Adipocyte (in vitro differentiated cells): ENCODE data around the gene GPR157.

Experiments used
- DNase-seq: peaks from one replicate; pipeline ENCODE4 v3.0.0-alpha.2; 2015; ENCODE audit warnings: low read depth
- H3K27me3 ChIP-seq: replicated peaks from 2 replicates; pipeline ENCODE4 v1.7.0; 2013; ENCODE audit warnings: mild to moderate bottlenecking, low read length, moderate library complexity; ENCODE audit not compliant: control insufficient read depth, insufficient read depth
- H3K36me3 ChIP-seq: 2 replicates; pipeline ENCODE4 v1.7.0; 2013; ENCODE audit warnings: low read length, mild to moderate bottlenecking, moderate library complexity; ENCODE audit not compliant: control insufficient read depth, insufficient read depth, severe bottlenecking
- H3K4me1 ChIP-seq: 2 replicates; pipeline ENCODE4 v1.7.0; 2013; ENCODE audit warnings: mild to moderate bottlenecking, low read length, moderate library complexity; ENCODE audit not compliant: control insufficient read depth, insufficient read depth
- H3K4me3 ChIP-seq: 2 replicates; pipeline ENCODE4 v1.7.0; 2013; ENCODE audit warnings: mild to moderate bottlenecking, low read length, moderate library complexity
- H3K9ac ChIP-seq: 2 replicates; pipeline ENCODE4 v1.7.0; 2013; ENCODE audit warnings: mild to moderate bottlenecking, low read length, moderate library complexity
- H3K9me3 ChIP-seq: 2 replicates; pipeline ENCODE4 v1.7.0; 2013; ENCODE audit warnings: mild to moderate bottlenecking, low read length, moderate library complexity; ENCODE audit not compliant: control insufficient read depth

Gene GPR157

DNA sequence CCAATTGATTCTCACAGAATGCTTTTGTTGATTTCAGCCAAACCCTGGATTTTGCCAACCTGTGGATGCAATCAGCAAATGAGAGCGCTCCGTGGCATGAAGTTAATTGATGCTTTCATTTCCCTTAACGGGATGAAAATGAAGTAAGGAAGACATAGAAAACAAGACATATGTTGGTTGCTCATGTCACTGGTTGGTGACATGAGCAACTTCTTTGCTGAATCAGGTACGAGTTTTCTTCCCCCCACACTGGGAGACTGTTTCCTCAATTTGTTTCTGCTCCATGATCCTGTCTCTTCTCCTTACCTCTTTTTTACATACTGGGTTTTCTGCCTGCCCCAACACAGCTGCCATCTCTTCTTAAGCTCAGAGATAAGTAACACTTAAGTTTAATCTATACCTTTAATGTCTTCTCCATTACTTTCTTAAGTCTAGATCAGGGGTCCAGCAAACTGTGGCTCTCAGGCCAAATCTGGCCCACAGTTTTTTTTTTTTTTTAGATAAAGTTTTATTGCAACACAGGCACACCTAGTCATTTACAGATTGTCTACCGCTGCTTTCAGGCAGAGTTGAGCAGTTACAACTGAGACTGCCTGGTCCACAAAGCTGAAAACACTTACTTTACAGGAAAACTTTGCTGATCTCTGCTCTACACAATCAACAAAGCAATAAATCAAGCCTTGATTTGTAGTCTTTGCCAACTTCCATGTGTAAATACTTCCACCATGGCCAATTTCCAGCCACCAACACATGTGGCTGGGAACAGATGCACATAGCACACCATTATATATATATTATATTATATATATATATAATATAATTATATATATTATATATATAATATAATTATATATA lies 13.3 kb downstream of the GPR157 start:
- H3K4me3 ChIP-seq, result no peak overlapping the region
- H3K27me3 ChIP-seq, result no peaks in the 10 kb centered on the region
- H3K4me1 ChIP-seq, result peaks cover 9% of the 10 kb centered on the region
- H3K9ac ChIP-seq, result no peak overlapping the region
- H3K36me3 ChIP-seq, result no peaks in the 10 kb centered on the region
- DNase-seq, result no peak
- no peaks in the 10 kb centered on the region for H3K9me3 ChIP-seq

DNA sequence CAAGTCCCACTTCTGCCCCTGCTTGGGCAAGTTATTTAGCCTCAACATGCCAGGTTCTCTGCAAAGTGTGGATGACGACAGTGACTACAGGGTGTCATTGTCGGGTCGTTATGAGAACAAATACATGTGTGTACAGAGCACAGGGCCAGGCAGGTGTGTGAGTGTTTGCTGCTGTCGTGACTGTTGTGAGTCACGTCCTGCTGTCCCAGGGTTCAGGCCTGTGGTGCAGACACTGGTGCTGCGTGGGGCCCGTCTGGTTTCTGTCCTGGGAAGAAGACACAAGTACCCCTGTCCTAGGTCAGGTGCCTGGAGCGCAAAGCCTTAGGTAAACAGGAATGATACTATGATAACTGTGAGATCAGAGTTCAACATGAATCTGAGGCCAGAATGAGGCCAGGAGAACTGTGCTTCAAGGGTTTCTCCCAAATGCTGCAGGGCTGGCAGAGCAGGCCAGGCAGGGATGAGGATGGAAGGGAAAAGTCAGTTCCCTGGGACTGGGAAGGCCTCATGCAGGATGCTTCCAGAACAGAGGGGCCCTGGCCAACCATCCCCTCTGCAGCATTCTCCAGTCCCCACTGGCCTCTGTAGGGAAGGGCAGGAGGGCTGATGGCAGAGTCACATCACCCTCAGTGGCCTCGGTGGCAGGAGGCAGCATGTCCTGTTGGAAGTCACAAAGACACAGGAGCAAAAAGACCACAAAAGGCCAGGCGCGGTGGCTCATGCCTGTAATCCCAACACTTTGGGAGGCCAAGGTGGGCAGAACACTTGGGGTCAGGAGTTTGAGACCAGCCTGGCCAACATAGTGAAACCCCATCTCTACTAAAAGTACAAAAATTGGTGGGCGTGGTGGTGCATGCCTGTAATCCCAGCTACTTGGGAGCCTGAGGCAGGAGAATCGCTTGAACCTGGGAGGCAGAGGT lies 15.7 kb downstream of the GPR157 start:
- H3K4me1 ChIP-seq, result peaks cover 11% of the 10 kb centered on the region
- H3K9me3 ChIP-seq, result no peaks in the 10 kb centered on the region
- no peak for DNase-seq
- no peak overlapping the region for H3K4me3 ChIP-seq
- H3K9ac ChIP-seq, result no peak overlapping the region
- no peaks in the 10 kb centered on the region for H3K27me3 ChIP-seq
- no peaks in the 10 kb centered on the region for H3K36me3 ChIP-seq

DNA sequence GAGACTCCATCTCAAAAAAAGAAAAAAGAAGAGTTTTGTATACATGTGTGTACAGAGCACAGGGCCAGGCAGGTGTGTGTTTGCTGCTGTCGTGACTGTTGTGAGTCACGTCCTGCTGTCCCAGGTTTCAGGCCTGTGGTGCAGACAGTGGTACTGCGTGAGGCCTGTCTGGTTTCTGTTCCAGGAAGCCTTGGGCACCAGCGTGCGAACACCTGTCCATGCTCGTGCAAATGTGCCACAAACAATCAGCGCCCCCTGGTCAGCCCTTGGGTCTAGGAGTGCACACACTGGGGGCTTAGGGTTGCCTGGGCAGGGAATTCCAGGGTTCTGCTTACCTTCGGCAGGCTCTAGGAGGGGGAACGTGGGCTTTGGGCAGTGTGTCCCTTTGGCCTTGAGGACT lies 16.9 kb downstream of the GPR157 start:
- no peak for DNase-seq
- H3K4me1 ChIP-seq, result peaks cover 11% of the 10 kb centered on the region
- no peaks in the 10 kb centered on the region for H3K36me3 ChIP-seq
- no peak overlapping the region for H3K4me3 ChIP-seq
- no peaks in the 10 kb centered on the region for H3K9me3 ChIP-seq
- H3K9ac ChIP-seq, result no peak overlapping the region
- no peaks in the 10 kb centered on the region for H3K27me3 ChIP-seq

DNA sequence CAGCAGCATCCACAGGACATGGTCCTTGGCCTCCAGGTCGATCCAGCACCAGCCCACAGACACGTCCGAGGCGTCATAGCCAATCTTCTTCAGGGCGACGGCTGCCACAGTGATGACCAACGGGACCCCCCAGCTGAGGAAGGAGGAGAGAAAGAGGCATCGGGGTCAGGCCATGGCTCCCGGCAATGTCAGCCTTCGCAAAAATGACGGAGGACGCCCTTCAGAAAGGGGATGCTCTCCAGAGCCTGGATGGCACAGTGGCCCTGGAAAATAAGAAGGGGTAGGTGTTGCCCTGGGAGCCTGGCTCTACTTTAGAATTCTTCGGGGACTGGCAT lies 17.6 kb downstream of the GPR157 start:
- H3K36me3 ChIP-seq, result no peaks in the 10 kb centered on the region
- H3K4me1 ChIP-seq, result peaks cover 11% of the 10 kb centered on the region
- H3K4me3 ChIP-seq, result no peak overlapping the region
- H3K9me3 ChIP-seq, result no peaks in the 10 kb centered on the region
- no peaks in the 10 kb centered on the region for H3K27me3 ChIP-seq
- DNase-seq, result no peak
- no peak overlapping the region for H3K9ac ChIP-seq

DNA sequence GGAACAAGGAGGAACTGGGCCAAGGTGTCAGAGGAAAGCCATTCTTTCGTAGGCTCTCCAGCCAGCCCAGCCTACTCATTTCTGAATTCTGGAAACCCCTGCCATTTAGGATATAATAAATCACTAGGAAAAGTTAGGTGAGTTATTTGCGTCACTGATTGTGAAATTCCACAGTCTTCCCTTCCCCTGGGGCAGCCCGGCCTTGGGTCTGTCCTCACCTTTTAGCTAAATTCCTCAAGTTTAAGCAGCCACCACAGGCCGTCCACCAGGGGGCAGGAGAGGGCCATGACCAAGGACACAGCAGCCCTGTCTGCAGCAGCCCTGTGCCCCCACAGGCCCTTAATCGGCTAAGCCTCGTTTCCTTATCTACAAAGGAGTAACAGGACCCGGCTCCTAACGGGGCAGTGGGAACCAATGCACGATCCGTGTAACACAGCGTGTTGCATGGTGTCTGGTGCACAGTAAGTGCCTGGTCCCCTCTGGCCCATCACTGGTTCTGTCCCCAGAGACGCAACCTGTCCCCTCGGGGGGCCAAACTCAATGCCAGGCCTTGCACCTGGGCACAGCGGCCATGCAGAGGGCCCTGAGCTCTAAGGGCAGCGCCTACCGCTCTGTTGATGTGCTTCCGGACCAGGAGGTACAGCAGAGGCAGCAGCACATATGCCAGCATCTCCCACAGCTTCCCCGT lies 18.1 kb downstream of the GPR157 start:
- H3K36me3 ChIP-seq, result no peaks in the 10 kb centered on the region
- no peaks in the 10 kb centered on the region for H3K27me3 ChIP-seq
- no peak overlapping the region for H3K4me3 ChIP-seq
- H3K4me1 ChIP-seq, result peaks cover 11% of the 10 kb centered on the region
- DNase-seq, result peak; percentile 90
- H3K9me3 ChIP-seq, result no peaks in the 10 kb centered on the region
- no peak overlapping the region for H3K9ac ChIP-seq

DNA sequence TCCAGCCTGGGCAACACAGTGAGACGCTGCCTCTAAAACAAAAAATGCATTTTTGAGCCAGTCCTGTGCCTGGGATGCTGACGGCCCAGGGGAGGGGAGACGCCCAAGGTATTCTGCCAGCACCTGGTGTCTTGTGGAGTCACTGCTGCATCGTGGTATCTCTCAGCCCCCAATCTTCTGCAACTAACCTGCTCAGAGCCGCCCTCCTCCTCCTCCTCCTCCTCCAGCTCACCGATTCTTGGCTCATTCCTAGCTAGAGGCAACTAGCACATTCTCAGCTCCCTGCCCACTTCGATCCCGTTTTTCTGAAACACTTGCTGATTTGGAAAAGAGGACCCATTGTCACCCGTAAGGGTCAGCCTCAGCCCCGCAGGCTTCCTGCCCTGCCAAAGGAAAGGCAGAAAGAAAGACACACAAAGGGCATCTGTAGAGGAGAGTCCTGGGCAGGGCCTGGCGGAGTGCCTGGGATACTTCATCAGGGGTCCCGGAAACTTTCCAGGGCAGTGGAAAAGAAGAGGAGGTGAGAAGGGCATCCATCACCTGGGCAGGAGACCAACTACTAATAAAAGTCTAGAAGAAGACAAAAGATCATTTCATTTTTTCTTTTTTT lies 20.7 kb downstream of the GPR157 start:
- Histone ChIP-seq H3K9ac (no peak overlapping the region), H3K27me3 (no peaks in the 10 kb centered on the region), H3K4me1 (peaks cover 4% of the 10 kb centered on the region), H3K9me3 (no peaks in the 10 kb centered on the region), H3K36me3 (peaks cover 9% of the 10 kb centered on the region), H3K4me3 (no peak overlapping the region)
- DNase-seq, result no peak

DNA sequence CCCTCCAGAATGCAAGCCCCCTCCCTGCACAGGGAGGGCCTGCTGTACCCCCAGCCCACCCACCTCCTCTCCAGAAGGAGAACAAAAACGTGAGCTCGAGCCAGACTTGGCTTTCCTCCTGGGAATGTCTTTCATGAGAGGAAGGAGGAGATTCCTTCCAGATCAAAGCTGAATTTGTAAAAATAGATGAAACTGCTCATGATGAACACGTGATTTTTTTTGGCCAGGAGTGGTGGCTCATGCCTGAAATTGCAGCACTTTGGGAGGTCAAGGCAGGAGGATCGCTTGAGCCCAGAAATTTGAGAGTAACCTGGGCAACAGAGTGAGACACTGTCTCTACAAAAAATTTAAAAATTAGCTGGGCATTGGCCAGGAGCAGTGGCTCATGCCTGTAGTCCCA lies 21.8 kb downstream of the GPR157 start:
- H3K9me3 ChIP-seq, result no peaks in the 10 kb centered on the region
- H3K4me3 ChIP-seq, result no peak overlapping the region
- peaks cover 12% of the 10 kb centered on the region for H3K36me3 ChIP-seq
- H3K9ac ChIP-seq, result no peak overlapping the region
- no peaks in the 10 kb centered on the region for H3K27me3 ChIP-seq
- no peak for DNase-seq
- H3K4me1 ChIP-seq, result peaks cover 4% of the 10 kb centered on the region

DNA sequence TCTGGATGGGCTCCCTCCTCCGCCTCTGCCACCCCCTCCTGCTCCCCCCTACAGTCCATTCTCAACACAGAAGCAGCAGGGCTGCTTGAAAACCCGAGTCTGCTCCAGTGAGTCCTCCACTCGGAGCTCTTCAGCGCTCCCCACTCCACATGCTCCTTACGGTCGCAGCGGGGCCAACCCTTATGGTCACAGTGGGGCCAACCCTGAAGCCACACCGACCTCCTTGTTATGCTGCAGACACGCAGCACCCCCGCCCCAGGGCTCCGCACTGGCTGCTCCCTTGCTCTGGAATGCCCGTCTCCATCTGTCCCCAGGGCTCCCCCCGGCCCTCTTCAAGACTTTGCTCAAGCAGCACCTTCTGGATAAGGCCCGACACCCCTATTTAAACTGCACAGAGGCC lies 22.6 kb downstream of the GPR157 start:
- no peaks in the 10 kb centered on the region for H3K27me3 ChIP-seq
- H3K4me3 ChIP-seq, result no peak overlapping the region
- H3K4me1 ChIP-seq, result peaks cover 4% of the 10 kb centered on the region
- no peak overlapping the region for H3K9ac ChIP-seq
- no peak for DNase-seq
- H3K9me3 ChIP-seq, result no peaks in the 10 kb centered on the region
- peaks cover 12% of the 10 kb centered on the region for H3K36me3 ChIP-seq

DNA sequence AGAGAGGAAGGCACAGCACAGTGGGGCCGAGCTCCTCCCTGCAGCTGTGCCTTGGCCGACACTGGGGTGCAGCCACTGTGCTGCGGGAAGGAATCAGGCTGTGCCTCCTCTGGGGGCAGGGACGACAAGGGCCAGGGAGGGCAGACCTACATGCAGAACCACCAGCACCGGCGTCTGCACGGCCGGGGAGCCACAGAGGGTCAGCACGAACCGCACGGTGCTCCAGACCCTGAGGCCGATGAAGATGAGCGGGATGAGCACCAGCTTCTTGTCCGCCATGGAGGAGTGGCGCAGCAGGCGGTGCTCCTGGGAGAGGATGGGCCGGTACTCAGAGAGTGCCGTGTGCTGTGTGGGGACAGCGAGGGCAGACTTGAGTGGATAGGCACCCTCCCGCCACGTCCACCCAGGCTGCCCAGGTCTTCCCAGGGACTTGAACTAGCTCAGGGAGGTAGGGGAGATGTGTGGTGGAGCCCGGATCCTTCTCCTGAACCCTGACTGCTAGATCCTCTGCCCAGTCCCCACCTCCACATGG lies 23.5 kb downstream of the GPR157 start:
- Histone ChIP-seq H3K4me1 (peaks cover under 1% of the 10 kb centered on the region), H3K36me3 (peaks cover 12% of the 10 kb centered on the region), H3K27me3 (no peaks in the 10 kb centered on the region), H3K9ac (no peak overlapping the region), H3K4me3 (no peak overlapping the region), H3K9me3 (no peaks in the 10 kb centered on the region)
- no peak for DNase-seq

DNA sequence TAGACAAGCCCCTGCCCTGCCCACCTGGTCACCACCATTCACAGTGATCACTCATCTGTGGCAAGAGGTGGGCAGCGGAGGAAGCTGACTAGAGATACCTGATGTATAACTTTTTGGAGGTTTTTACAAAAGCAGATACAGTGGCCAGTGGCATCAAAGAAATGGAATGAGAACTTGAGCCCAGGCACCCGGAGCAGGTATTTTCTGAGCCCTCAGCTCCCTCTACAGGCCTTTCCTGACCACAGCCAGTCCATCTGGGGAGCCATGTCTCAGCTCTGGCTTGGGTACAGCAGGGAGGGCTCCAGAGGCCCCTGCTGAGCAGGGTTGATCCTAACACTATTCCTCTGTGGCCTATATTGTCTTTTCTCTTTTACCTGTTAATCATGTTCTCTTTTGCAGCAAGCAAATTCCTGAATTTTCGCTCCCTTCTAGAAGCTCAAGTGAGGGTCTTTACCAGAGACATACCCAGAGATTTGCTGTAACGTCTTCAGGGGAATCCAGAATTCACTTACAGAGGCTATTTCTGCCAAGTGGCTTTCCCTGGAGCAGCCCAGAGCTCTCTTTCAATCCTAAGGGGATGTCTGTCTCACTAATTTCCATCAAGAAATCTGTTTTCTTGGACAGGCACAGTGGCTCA lies 27.3 kb downstream of the GPR157 start:
- Histone ChIP-seq H3K4me3 (no peak overlapping the region), H3K9me3 (no peaks in the 10 kb centered on the region), H3K4me1 (no peaks in the 10 kb centered on the region), H3K36me3 (peaks cover 12% of the 10 kb centered on the region), H3K9ac (peak overlapping the region; percentile 36), H3K27me3 (no peaks in the 10 kb centered on the region)
- DNase-seq, result peak; percentile 68
